Right atrium auricular region (tissue), 2 donors: ENCODE data around the gene MAPKAPK2. TPM values are rescaled to one million over a fixed set of nuclear protein-coding genes. Genes with fewer than 3 reads are reported as not detected.

ENCODE experiments used
- DNase-seq: peaks from one replicate; pipeline ENCODE4 v3.0.0-alpha.2; 2019; ENCODE audit warnings: low spot score
- H3K27ac ChIP-seq, 2 donors: fragments of 200-600 bp; sonication (generic); 1 replicate in 1 of 2; 2 replicates in 1 of 2; pipeline ENCODE4 v1.5.1; 2016 to 2019
- H3K27me3 ChIP-seq, 2 donors: fragments of 200-600 bp; sonication (generic); one replicate each; pipeline versions ENCODE4 v1.5.1 to v1.6.0; 2017 to 2019
- H3K36me3 ChIP-seq: fragments of 200-600 bp; sonication (generic); one replicate; pipeline ENCODE4 v1.5.1; 2016
- H3K4me1 ChIP-seq, 2 donors: fragments of 200-600 bp; sonication (generic); one replicate each; pipeline versions ENCODE4 v1.5.1 to v1.6.0; 2017 to 2019
- H3K4me3 ChIP-seq, 2 donors: fragments of 200-600 bp; sonication (generic); 1 replicate in 1 of 2; 2 replicates in 1 of 2; pipeline ENCODE4 v1.5.1; 2017 to 2019; ENCODE audit warnings: mild to moderate bottlenecking in 1 of 2, moderate library complexity in 1 of 2
- H3K9me3 ChIP-seq, 2 donors: fragments of 200-600 bp; sonication (generic); one replicate each; pipeline ENCODE4 v1.5.1; 2019
- CTCF ChIP-seq, 2 donors: fragments of 200-600 bp; sonication (generic); IDR thresholded peaks; one replicate each; pipeline ENCODE4 v1.5.1; 2019; ENCODE audit warnings: antibody characterized with exemption in 2 of 2
- total RNA-seq, 2 donors: library from RNA; depleted of rRNA; stranded (reverse); fragments of >200 nt; gene quantifications; one replicate each; pipeline ENCODE4 v1.1.0, GENCODE V29; 2016

Gene MAPKAPK2
- total RNA-seq, 2 donors from 2014 or later = 136 to 158 TPM

DNA sequence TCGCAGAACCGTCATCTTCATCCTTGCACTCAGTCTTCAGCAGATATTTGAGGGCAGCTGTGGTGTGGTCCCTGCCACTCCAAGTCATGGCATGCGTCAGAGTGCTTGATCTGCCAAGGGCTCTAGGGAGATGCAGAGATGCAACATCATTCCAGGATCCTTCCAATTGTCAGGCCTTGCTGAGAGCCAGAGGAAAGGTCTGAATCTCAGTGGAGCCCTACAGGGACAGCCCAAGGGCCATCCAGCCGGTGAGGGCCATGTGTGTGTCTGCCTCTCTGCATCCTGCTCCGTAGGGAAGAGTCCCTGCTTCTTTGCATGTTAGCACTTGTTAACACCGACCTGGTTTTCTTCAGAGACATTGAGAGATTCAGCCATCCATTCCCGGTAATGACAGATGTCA, 17.6 kb downstream of the MAPKAPK2 start:
- TF ChIP-seq CTCF (IDR thresholded peaks at IDR 0.05) = no peak
- Histone ChIP-seq H3K27ac (peak overlapping the region; percentile 32 to 98), H3K4me1 (peaks cover 0 to 92% of the 10 kb centered on the region in 2 donors), H3K9me3 (no peaks in the 10 kb centered on the region), H3K27me3 (no peaks in the 10 kb centered on the region), H3K4me3 (no peak overlapping the region), H3K36me3 (peaks cover 7% of the 10 kb centered on the region)
- DNase-seq = no peak

DNA sequence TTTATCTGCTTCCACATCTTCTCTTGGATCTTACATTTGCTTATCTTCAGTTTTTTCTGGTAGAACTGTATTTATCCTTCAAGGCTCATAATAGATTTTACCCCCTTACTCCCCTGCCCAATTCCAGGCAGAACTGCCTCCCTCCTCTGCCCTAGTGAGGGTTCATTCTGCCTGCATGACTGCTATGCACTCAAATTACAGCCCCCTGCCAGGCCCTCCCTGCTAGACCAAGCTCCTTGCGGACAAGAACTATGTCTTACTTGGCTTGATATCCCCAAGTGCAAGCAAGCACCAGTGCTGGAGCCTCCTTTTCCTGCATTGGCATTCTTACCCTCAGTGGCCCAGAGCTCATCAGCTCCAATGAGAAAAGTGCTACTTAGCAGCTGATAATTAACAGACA, 18.1 kb downstream of the MAPKAPK2 start:
- DNase-seq = no peak
- H3K36me3 ChIP-seq = peaks cover 4% of the 10 kb centered on the region
- H3K9me3 ChIP-seq = no peaks in the 10 kb centered on the region
- peak overlapping the region in 1 of 2 donors; percentile 98 for H3K27ac ChIP-seq
- peaks cover 0 to 92% of the 10 kb centered on the region in 2 donors for H3K4me1 ChIP-seq
- TF ChIP-seq CTCF (IDR thresholded peaks at IDR 0.05) = no peak
- no peak overlapping the region for H3K4me3 ChIP-seq
- H3K27me3 ChIP-seq = no peaks in the 10 kb centered on the region

GRCh38 chr1:206703661-206704060, 19.0 kb downstream of the MAPKAPK2 start:
- no peaks in the 10 kb centered on the region for H3K27me3 ChIP-seq
- no peaks in the 10 kb centered on the region for H3K9me3 ChIP-seq
- no peaks in the 10 kb centered on the region for H3K36me3 ChIP-seq
- H3K4me3 ChIP-seq = no peak overlapping the region
- peaks cover 0 to 92% of the 10 kb centered on the region in 2 donors for H3K4me1 ChIP-seq
- no peak for TF ChIP-seq CTCF (IDR thresholded peaks at IDR 0.05)
- peak overlapping the region in 1 of 2 donors; percentile 98 for H3K27ac ChIP-seq
- no peak for DNase-seq

DNA sequence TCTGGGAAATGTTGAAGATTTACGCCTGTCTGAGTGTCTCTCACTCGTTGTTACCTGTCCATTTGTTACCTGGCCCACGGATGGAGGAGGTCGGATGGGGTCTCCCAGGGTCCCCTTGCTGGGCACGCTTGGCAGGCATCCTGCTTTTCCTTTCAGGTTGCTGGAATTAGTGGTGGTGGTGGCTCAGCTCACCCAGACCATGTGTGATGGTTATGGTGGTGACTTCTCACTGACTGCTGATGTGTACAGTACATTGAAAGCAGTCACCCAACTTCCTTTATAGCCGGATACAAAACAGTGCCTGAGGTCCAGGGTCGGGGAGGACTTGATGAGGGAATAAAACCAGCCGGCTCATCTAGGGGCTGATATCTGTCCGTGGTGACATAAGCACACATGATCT, 19.5 kb downstream of the MAPKAPK2 start:
- H3K27ac ChIP-seq = peak overlapping the region in 1 of 2 donors; percentile 98
- no peak for TF ChIP-seq CTCF (IDR thresholded peaks at IDR 0.05)

GRCh38 chr1:206705191-206705590, 20.5 kb downstream of the MAPKAPK2 start:
- H3K9me3 ChIP-seq = no peaks in the 10 kb centered on the region
- peaks cover 0 to 92% of the 10 kb centered on the region in 2 donors for H3K4me1 ChIP-seq
- DNase-seq = peak; percentile 73
- no peaks in the 10 kb centered on the region for H3K27me3 ChIP-seq
- no peaks in the 10 kb centered on the region for H3K36me3 ChIP-seq
- H3K4me3 ChIP-seq = no peak overlapping the region
- no peak for TF ChIP-seq CTCF (IDR thresholded peaks at IDR 0.05)
- H3K27ac ChIP-seq = peak overlapping the region; percentile 68 to 69

More for the DNA sequence above, 19.5 kb downstream of the MAPKAPK2 start:
- peaks cover 0 to 92% of the 10 kb centered on the region in 2 donors for H3K4me1 ChIP-seq
- H3K36me3 ChIP-seq = no peaks in the 10 kb centered on the region
- DNase-seq = no peak
- H3K27me3 ChIP-seq = no peaks in the 10 kb centered on the region
- no peak overlapping the region for H3K4me3 ChIP-seq
- H3K9me3 ChIP-seq = no peaks in the 10 kb centered on the region

- Histone ChIP-seq H3K4me3 (no peak overlapping the region), H3K9me3 (no peaks in the 10 kb centered on the region), H3K4me1 (peaks cover 0 to 92% of the 10 kb centered on the region in 2 donors), H3K27me3 (no peaks in the 10 kb centered on the region), H3K27ac (peak overlapping the region; percentile 68 to 69), H3K36me3 (no peaks in the 10 kb centered on the region)
- DNase-seq = no peak
- TF ChIP-seq CTCF (IDR thresholded peaks at IDR 0.05) = no peak
Observed at GRCh38 chr1:206705726-206706297, 21.1 kb downstream of the MAPKAPK2 start.
